ENCODE measurements around the gene UGT1A5. TPM values are rescaled to one million over a fixed set of nuclear protein-coding genes. Genes with fewer than 3 reads are reported as not detected.

The UGT1A5 gene
- total and polyA plus RNA-seq, 2 experiments from 2014 or later, result not detected

DNA sequence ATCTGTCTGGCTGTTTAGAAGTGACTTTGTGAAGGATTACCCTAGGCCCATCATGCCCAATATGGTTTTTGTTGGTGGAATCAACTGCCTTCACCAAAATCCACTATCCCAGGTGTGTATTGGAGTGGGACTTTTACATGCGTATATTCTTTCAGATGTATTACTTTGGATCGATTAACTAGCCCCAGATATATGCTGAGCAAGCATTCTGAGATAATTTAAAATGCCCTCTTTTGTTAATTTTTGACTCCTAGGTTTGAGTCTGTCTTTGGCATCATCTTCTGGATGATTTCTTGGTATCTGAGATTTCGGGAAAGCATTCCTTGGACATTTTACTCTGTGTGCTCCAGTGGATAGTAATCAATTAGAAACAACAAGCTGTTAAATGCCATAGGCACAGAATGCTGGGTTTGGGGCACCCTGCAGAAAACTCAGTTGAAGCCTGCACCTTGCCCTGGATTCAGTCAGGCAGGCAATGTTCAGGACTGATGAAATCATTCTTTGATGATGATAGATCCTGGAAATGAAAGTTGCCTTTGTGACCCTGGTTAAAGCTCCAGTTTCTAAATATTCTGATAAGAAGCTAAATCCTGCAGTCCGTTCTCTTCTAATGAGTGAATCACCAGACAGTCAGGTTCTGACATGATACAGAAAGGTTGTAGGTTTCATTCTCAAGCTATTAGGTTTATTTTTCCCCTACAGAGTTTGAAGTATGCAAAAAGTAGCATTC, 48.5 kb downstream of the UGT1A5 start:
- H3K36me3 Mint-ChIP-seq (ENCODE audit: low read depth), result no peaks in the 10 kb centered on the region

DNA sequence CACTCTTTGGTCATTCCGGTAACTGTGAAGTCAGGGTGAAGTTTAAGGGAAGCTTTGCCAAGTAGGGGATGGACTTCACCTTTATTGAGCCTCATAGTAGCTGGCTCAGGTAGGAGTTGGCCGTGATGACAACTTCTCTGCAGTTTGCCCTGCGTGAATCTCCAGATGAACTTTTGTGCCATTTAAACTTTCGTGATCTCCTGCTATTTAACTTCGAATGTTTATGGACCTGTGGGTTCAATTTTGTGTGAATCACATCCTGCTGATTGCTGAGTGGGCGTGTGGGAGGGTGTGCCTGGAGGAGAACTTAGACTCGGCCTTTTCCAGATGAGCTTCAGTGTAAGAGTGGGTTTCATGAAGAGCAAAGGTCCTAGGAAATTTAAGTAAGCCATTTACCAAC, 51.6 kb downstream of the UGT1A5 start:
- Histone ChIP-seq H4K20me1 (replicated peaks; ENCODE audit: insufficient read depth) (no peaks in the 10 kb centered on the region), H3K4me3 (no peak overlapping the region), H3K27me3 (ENCODE audit: insufficient read depth) (no peaks in the 10 kb centered on the region), H3F3A (replicated peaks; ENCODE audit: low read depth) (no peaks in the 10 kb centered on the region), H3K79me2 (replicated peaks; ENCODE audit: insufficient read depth) (no peaks in the 10 kb centered on the region), H2AFZ (no peak overlapping the region), H3K4me1 (ENCODE audit: insufficient read depth) (no peaks in the 10 kb centered on the region), H3K27ac (ENCODE audit: low read depth) (no peak overlapping the region), H3K36me3 (ENCODE audit: insufficient read depth) (no peaks in the 10 kb centered on the region), H3K4me2 (no peak overlapping the region), H3K9me2 (ENCODE audit: insufficient read depth) (no peaks in the 10 kb centered on the region; the same call in 1 of the 2 replicates)
- no peak for TF ChIP-seq POLR2AphosphoS5 (IDR thresholded peaks at IDR 0.05; ENCODE audit: low read depth)
- no peak for DNase-seq (ENCODE audit: low spot score)
- Mint-ChIP-seq H3K36me3 (ENCODE audit: low read depth) (no peaks in the 10 kb centered on the region; the same call in 2 of the 3 replicates), H3K27me3 (ENCODE audit: insufficient read depth, low read depth, poor library complexity) (no peaks in the 10 kb centered on the region), H3K4me1 (peaks cover 9% of the 10 kb centered on the region), H3K9me3 (peaks cover 1% of the 10 kb centered on the region; the same call in 2 of the 3 replicates), H3K27ac (no peak overlapping the region), H3K4me3 (no peak overlapping the region)
- no peak for ATAC-seq

More for the DNA sequence above, 48.5 kb downstream of the UGT1A5 start:
- H3F3A ChIP-seq (replicated peaks; ENCODE audit: low read depth), result no peaks in the 10 kb centered on the region
- no peaks in the 10 kb centered on the region for H3K4me1 ChIP-seq (ENCODE audit: insufficient read depth)
- DNase-seq (ENCODE audit: low spot score) (no peak), ATAC-seq (no peak)
- H3K9me3 Mint-ChIP-seq, result peaks cover 3% of the 10 kb centered on the region; the same call in 1 of the 3 replicates
- no peaks in the 10 kb centered on the region; the same call in 1 of the 2 replicates for H3K9me2 ChIP-seq (ENCODE audit: insufficient read depth)
- H3K27ac Mint-ChIP-seq, result no peak overlapping the region
- no peak overlapping the region for H3K4me2 ChIP-seq
- H3K36me3 ChIP-seq (ENCODE audit: insufficient read depth), result no peaks in the 10 kb centered on the region
- no peaks in the 10 kb centered on the region for H3K27me3 Mint-ChIP-seq (ENCODE audit: insufficient read depth, low read depth, poor library complexity)
- TF ChIP-seq, protein P1, sequence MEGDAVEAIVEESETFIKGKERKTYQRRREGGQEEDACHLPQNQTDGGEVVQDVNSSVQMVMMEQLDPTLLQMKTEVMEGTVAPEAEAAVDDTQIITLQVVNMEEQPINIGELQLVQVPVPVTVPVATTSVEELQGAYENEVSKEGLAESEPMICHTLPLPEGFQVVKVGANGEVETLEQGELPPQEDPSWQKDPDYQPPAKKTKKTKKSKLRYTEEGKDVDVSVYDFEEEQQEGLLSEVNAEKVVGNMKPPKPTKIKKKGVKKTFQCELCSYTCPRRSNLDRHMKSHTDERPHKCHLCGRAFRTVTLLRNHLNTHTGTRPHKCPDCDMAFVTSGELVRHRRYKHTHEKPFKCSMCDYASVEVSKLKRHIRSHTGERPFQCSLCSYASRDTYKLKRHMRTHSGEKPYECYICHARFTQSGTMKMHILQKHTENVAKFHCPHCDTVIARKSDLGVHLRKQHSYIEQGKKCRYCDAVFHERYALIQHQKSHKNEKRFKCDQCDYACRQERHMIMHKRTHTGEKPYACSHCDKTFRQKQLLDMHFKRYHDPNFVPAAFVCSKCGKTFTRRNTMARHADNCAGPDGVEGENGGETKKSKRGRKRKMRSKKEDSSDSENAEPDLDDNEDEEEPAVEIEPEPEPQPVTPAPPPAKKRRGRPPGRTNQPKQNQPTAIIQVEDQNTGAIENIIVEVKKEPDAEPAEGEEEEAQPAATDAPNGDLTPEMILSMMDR (conservative IDR thresholded peaks at IDR 0.05; ENCODE audit: low read depth in 2 of 2), result no peak
- H3K27me3 ChIP-seq (ENCODE audit: insufficient read depth), result no peaks in the 10 kb centered on the region
- no peaks in the 10 kb centered on the region; the same call in 2 of the 3 replicates for H3K4me1 Mint-ChIP-seq
- H3K79me2 ChIP-seq (replicated peaks; ENCODE audit: insufficient read depth), result no peaks in the 10 kb centered on the region
- H2AFZ ChIP-seq, result no peak overlapping the region
- no peak overlapping the region for H3K4me3 ChIP-seq
- no peak overlapping the region for H3K4me3 Mint-ChIP-seq
- H3K27ac ChIP-seq (ENCODE audit: low read depth), result no peak overlapping the region
- no peaks in the 10 kb centered on the region for H4K20me1 ChIP-seq (replicated peaks; ENCODE audit: insufficient read depth)

DNA sequence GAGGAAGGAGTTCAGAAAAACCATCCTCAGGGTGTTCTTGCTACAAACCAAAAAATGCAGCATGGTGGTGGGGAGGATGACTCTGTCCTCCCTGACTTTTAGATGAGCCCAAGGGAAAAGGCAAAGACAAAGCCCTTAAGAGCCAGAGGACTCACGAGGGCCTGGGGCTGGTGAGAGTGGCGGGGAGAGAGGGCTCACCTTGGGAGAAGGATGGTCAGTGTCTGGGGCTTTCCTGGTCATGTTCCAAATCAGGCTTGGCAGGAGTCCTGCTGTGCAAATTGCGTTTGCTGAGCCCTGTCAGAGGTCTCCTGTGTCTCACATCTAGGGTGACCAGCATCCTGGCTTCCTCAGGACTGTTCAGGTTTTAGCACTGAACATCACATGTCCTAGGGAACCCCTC, 52.1 kb downstream of the UGT1A5 start:
- H4K20me1 ChIP-seq (replicated peaks; ENCODE audit: insufficient read depth), result no peaks in the 10 kb centered on the region
- Mint-ChIP-seq H3K4me1 (peaks cover 9% of the 10 kb centered on the region), H3K36me3 (ENCODE audit: low read depth) (no peaks in the 10 kb centered on the region; the same call in 2 of the 3 replicates), H3K27ac (no peak overlapping the region), H3K27me3 (ENCODE audit: insufficient read depth, low read depth, poor library complexity) (no peaks in the 10 kb centered on the region), H3K4me3 (no peak overlapping the region), H3K9me3 (peaks cover 3% of the 10 kb centered on the region; the same call in 2 of the 3 replicates)
- no peak overlapping the region for H3K4me2 ChIP-seq
- no peaks in the 10 kb centered on the region; the same call in 1 of the 2 replicates for H3K9me2 ChIP-seq (ENCODE audit: insufficient read depth)
- no peak for ATAC-seq
- H3K4me1 ChIP-seq (ENCODE audit: insufficient read depth), result no peaks in the 10 kb centered on the region
- no peaks in the 10 kb centered on the region for H3K27me3 ChIP-seq (ENCODE audit: insufficient read depth)
- no peak overlapping the region for H2AFZ ChIP-seq
- no peaks in the 10 kb centered on the region for H3K79me2 ChIP-seq (replicated peaks; ENCODE audit: insufficient read depth)
- H3K36me3 ChIP-seq (ENCODE audit: insufficient read depth), result no peaks in the 10 kb centered on the region
- no peak overlapping the region for H3K4me3 ChIP-seq
- H3F3A ChIP-seq (replicated peaks; ENCODE audit: low read depth), result no peaks in the 10 kb centered on the region
- TF ChIP-seq ZNF331 (CRISPR knock-in tag; IDR thresholded peaks at IDR 0.05; ENCODE audit: low read depth), result no peak
- TF ChIP-seq ZNF462 (CRISPR knock-in tag; IDR thresholded peaks at IDR 0.05), result no peak
- H3K27ac ChIP-seq (ENCODE audit: low read depth), result no peak overlapping the region
- no peak for DNase-seq (ENCODE audit: low spot score)

Measured in GM23338 (cell line).